MM.1S (cell line): ENCODE results near the gene SUOX.

Experiments
- CTCF ChIP-seq: fragments of 300-600 bp; sonication (generic); IDR thresholded peaks from 2 replicates; pipeline ENCODE4 v1.5.1; 2016; ENCODE audit warnings: antibody characterized with exemption, low read length, mixed read lengths
- EZH2 ChIP-seq: fragments of 300-600 bp; sonication (generic); optimal IDR thresholded peaks from 2 replicates; pipeline ENCODE3; 2017; ENCODE audit warnings: low read depth, mild to moderate bottlenecking, antibody characterized with exemption, low read length, mixed read lengths
- EZH2phosphoT487 ChIP-seq: fragments of 300-600 bp; sonication (generic); IDR thresholded peaks from 2 replicates; pipeline ENCODE4 v1.6.1; 2018; ENCODE audit warnings: antibody characterized with exemption, low read length

- TF ChIP-seq CTCF = no peak
- no peak for TF ChIP-seq EZH2phosphoT487
- no peak for TF ChIP-seq EZH2
Measured at GRCh38 chr12:56013482-56013881, 16.4 kb downstream of the SUOX start.
